Gastrocnemius medialis (tissue), 4 donors: ENCODE results near the gene DCTD. TPM values are rescaled to one million over a fixed set of nuclear protein-coding genes. Genes with fewer than 3 reads are reported as not detected.

Experiments used
- ATAC-seq, 2 donors: fragments of 150-250 bp; one replicate each; pipeline ENCODE4 v1.9.1; 2016
- DNase-seq, 2 donors: peaks; one replicate each; pipeline ENCODE4 v3.0.0-alpha.2; 2019
- H3K27ac ChIP-seq, 4 donors: fragments of 200-600 bp; sonication (generic); 1 replicate in 1 of 4; 2 replicates in 3 of 4; pipeline ENCODE4 v1.5.1; 2016 to 2018; ENCODE audit warnings: mild to moderate bottlenecking in 2 of 4, moderate library complexity in 1 of 4
- H3K27me3 ChIP-seq, 3 donors: fragments of 200-600 bp; sonication (generic) in 2 of 3; 1 replicate in 1 of 3; 2 replicates in 2 of 3; pipeline versions ENCODE4 v1.5.1 to v1.6.0; 2016 to 2019; ENCODE audit warnings: mild to moderate bottlenecking in 1 of 3, moderate library complexity in 1 of 3
- H3K36me3 ChIP-seq, 2 donors: fragments of 200-600 bp; sonication (generic) in 1 of 2; one replicate each; pipeline ENCODE4 v1.5.1; 2017 to 2018
- H3K4me1 ChIP-seq, 2 donors: fragments of 200-600 bp; sonication (generic) in 1 of 2; one replicate each; pipeline ENCODE4 v1.5.1; 2016 to 2017; ENCODE audit warnings: mild to moderate bottlenecking in 2 of 2
- H3K4me3 ChIP-seq, 4 donors: fragments of 200-600 bp; sonication (generic) in 3 of 4; 1 replicate in 1 of 4; 2 replicates in 3 of 4; pipeline ENCODE4 v1.5.1; 2016 to 2019; ENCODE audit warnings: mild to moderate bottlenecking in 2 of 4
- H3K9me3 ChIP-seq, 3 donors: fragments of 200-600 bp; sonication (generic) in 2 of 3; 1 replicate in 1 of 3; 2 replicates in 2 of 3; pipeline ENCODE4 v1.5.1; 2016 to 2019
- CTCF ChIP-seq, 5 experiments: fragments of 450-650 bp in 3 of 5; fragments of 200-600 bp in 2 of 5; sonication (generic) in 2 of 5; IDR thresholded peaks in 4 of 5; conservative IDR thresholded peaks in 1 of 5; 1 replicate in 4 of 5; 2 replicates in 1 of 5; pipeline ENCODE4 v1.5.1; 2016 to 2019; ENCODE audit warnings: antibody characterized with exemption in 5 of 5, mild to moderate bottlenecking in 3 of 5, moderate library complexity in 3 of 5
- POLR2A ChIP-seq, 2 donors: fragments of 450-650 bp; IDR thresholded peaks; one replicate each; pipeline ENCODE4 v1.6.1; 2017; ENCODE audit warnings: antibody characterized with exemption in 2 of 2, mild to moderate bottlenecking in 2 of 2, moderate library complexity in 2 of 2
- in situ Hi-C, 4 donors: fragments of 200-750 bp; cut with MboI; loops; one replicate each; pipeline versions ENCODE4 v1.15.0 to v1.8.0; 2017; ENCODE audit warnings: low sequenced_read_pairs in 4 of 4
- intact Hi-C: fragments of 100-400 bp; cut with DNase I; formaldehyde crosslinking; loops from one replicate; pipeline ENCODE4 v1.15.1; 2023; ENCODE audit warnings: low total_unique reads
- total RNA-seq, 4 donors: library from RNA; depleted of rRNA; stranded (reverse); fragments of >200 nt; gene quantifications; one replicate each; pipeline versions ENCODE4 v1.1.0 to v1.2.3, GENCODE V29; 2016

DCTD gene
- total RNA-seq, 4 donors from 2014 or later, result 32.2 to 48.2 (median 39.1) TPM

- H3K4me1 ChIP-seq, result no peaks in the 10 kb centered on the region
- DNase-seq (no peak), ATAC-seq (no peak)
- H3K27ac ChIP-seq, result no peak overlapping the region
- no peaks in the 10 kb centered on the region for H3K9me3 ChIP-seq
- in situ Hi-C loops (no loop called here), intact Hi-C loops (no loop called here)
- no peak for TF ChIP-seq POLR2A (IDR thresholded peaks at IDR 0.05)
- TF ChIP-seq CTCF (IDR thresholded peaks at IDR 0.05 in 4 of 5, conservative IDR thresholded peaks at IDR 0.05 in 1 of 5), result no peak
- no peaks in the 10 kb centered on the region for H3K27me3 ChIP-seq
- H3K4me3 ChIP-seq, result no peak overlapping the region
- H3K36me3 ChIP-seq, result peaks cover 0 to 74% of the 10 kb centered on the region in 2 donors
Measured at GRCh38 chr4:182888891-182889290, 28.3 kb downstream of the DCTD start.

GRCh38 chr4:182886768-182887167 lies 30.4 kb downstream of the DCTD start:
- intact Hi-C loops, result no loop called here
- TF ChIP-seq CTCF (IDR thresholded peaks at IDR 0.05 in 4 of 5, conservative IDR thresholded peaks at IDR 0.05 in 1 of 5), result no peak
- Histone ChIP-seq H3K4me3 (no peak overlapping the region), H3K27ac (no peak overlapping the region), H3K27me3 (no peaks in the 10 kb centered on the region), H3K4me1 (no peaks in the 10 kb centered on the region), H3K36me3 (peaks cover 0 to 57% of the 10 kb centered on the region in 2 donors), H3K9me3 (no peaks in the 10 kb centered on the region)
- in situ Hi-C loops, result no loop called here
- DNase-seq (no peak), ATAC-seq (no peak)

- in situ Hi-C loops, result no loop called here
- DNase-seq (no peak), ATAC-seq (no peak)
- TF ChIP-seq CTCF (IDR thresholded peaks at IDR 0.05 in 4 of 5, conservative IDR thresholded peaks at IDR 0.05 in 1 of 5) (no peak), POLR2A (IDR thresholded peaks at IDR 0.05) (no peak)
- Histone ChIP-seq H3K27ac (no peak overlapping the region), H3K27me3 (no peaks in the 10 kb centered on the region), H3K36me3 (peaks cover 0 to 52% of the 10 kb centered on the region in 2 donors), H3K9me3 (no peaks in the 10 kb centered on the region), H3K4me1 (no peaks in the 10 kb centered on the region), H3K4me3 (no peak overlapping the region)
- intact Hi-C loops, result no loop called here
Measured at GRCh38 chr4:182886205-182886604, 31.0 kb downstream of the DCTD start.

GRCh38 chr4:182885738-182886077 lies 31.5 kb downstream of the DCTD start:
- Histone ChIP-seq H3K27ac (no peak overlapping the region), H3K4me1 (peaks cover 0 to 1% of the 10 kb centered on the region in 2 donors), H3K27me3 (no peaks in the 10 kb centered on the region), H3K9me3 (no peaks in the 10 kb centered on the region), H3K4me3 (no peak overlapping the region), H3K36me3 (peaks cover 0 to 47% of the 10 kb centered on the region in 2 donors)
- DNase-seq (no peak), ATAC-seq (no peak)
- TF ChIP-seq CTCF (IDR thresholded peaks at IDR 0.05 in 4 of 5, conservative IDR thresholded peaks at IDR 0.05 in 1 of 5) (no peak), POLR2A (IDR thresholded peaks at IDR 0.05) (no peak)
- intact Hi-C loops, result no loop called here
- in situ Hi-C loops, result no loop called here

- no peak overlapping the region for H3K4me3 ChIP-seq
- H3K4me1 ChIP-seq, result peaks cover 0 to 5% of the 10 kb centered on the region in 2 donors
- no peaks in the 10 kb centered on the region for H3K27me3 ChIP-seq
- ATAC-seq, result no peak
- H3K36me3 ChIP-seq, result peaks cover 0 to 42% of the 10 kb centered on the region in 2 donors
- TF ChIP-seq POLR2A (IDR thresholded peaks at IDR 0.05), result no peak
- no peak for TF ChIP-seq CTCF (IDR thresholded peaks at IDR 0.05 in 4 of 5, conservative IDR thresholded peaks at IDR 0.05 in 1 of 5)
- no peak for DNase-seq
- intact Hi-C loops (no loop called here), in situ Hi-C loops (no loop called here)
- no peak overlapping the region for H3K27ac ChIP-seq
- H3K9me3 ChIP-seq, result no peaks in the 10 kb centered on the region
Measured at GRCh38 chr4:182885022-182885737, 32.0 kb downstream of the DCTD start.
